NCI-H1048 (cell line): Measurements from ENCODE around the gene KMT2B.
A peak's percentile ranks its signal among the peaks of the same experiment; 100 is the strongest.
"Not testable (repeated sequence)": the region's sequence is repeated elsewhere in the genome, so short reads cannot be mapped to it uniquely, and the experiment has no call there.

Source experiments
- DNase-seq: peaks from one replicate; lab custom pipeline; 2025; lab: John Stamatoyannopoulos, UW

Gene KMT2B

DNA sequence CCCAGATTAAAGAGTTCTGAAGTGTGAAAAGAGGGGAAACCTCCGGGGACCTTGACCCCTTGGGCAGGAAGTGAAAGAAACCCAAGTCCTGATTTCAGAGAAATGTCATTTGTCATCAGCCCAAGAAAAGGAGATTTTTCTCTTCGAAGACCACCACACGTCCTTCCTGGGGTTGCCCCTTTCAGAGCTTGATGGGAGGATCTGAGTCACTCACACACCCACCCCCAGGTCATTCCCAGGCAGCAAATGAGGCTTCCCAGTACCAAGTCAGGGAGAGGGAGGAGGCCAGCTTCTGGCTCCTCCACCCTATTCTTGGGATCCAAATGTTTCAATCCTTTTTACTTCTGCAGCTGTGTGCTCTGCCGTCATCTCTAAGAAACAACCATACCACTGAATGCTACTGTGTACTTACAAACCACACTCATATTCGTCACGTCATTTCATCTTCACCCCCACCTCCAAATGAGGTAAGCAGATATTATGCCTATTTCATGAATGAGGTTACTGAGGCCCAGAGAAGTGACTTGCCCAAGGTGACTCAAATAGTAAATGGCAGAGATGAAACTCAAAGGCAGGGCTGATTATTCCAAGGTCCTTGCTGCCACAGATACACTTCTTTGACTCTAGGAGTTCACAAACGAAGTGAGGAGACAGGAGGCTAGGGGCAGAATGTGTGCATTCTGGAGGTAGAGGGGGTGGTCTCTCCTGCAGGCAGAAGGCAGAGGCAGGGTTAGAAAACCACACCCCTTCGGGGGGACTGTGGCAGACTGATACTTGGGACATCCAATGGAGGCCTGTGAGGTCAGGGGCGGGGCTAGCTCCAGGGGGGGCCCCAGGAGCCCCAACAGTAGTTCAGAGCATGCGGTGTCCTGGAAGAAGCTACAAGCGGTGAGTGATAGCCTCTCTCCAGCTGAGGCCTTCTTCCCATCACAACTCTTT lies 5.0 kb upstream of the KMT2B start:
- DNase-seq = no peak

DNA sequence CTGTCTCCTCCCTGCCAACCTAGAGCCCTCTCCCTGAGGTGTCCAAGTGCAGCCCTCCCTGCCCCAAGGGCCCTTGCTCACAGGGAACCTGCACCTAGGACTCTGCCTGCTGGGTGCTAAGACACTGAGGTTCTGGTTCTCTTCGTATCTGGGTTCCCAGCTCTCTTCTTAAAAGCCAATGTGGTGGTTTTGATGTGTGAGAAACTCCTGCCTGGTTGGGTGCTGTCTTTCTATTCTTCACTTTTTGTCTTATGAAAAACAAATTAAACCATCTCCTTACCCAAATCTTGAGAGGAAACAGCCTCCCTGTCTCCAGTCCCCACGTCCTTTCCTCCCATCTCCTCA lies 4.3 kb upstream of the KMT2B start:
- no peak for DNase-seq

DNA sequence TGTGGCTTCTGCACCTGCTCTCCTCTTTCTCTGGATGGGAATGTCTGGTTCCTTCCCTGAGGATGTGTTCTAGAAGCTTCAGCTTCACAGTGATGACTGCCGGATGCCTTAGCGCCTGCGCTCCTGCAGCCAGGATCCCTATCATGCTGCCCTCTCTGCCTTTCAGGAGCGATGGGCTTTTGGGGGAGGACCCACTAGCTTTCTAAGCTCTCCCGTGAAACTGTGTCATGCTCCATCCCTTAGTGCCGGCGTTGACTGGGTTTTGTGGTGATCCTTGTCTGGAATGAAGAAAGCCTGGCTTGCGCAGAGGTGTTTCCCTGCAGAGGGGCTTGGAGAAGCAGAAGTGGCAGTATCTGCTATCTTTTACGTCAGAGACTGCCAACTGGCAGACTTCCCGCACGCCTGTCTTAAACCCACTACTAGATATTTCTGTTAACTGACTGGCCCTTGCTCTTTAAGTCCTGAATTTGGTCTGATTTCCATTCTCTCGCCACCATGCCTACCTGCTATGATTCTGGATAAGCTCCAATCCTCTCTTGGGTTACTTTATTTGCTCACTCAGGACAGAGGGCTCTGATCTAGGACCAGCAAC lies 3.8 kb upstream of the KMT2B start:
- DNase-seq = no peak

DNA sequence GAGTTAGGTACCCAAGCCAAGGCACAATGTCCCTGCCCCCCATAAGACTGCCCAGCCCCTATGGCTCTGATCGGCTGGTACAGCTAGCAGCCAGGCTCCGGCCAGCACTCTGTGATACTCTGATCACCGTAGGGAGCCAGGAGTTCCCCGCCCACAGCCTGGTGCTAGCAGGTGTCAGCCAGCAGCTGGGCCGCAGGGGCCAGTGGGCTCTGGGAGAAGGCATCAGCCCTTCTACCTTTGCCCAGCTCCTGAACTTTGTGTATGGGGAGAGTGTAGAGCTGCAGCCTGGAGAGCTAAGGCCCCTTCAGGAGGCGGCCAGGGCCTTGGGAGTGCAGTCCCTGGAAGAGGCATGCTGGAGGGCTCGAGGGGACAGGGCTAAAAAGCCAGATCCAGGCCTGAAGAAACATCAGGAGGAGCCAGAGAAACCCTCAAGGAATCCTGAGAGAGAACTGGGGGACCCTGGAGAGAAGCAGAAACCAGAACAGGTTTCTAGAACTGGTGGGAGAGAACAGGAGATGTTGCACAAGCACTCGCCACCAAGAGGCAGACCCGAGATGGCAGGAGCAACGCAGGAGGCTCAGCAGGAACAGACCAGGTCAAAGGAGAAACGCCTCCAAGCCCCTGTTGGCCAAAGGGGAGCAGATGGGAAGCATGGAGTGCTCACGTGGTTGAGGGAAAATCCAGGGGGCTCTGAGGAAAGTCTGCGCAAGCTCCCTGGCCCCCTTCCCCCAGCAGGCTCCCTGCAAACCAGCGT lies 3.0 kb upstream of the KMT2B start:
- no peak for DNase-seq

DNA sequence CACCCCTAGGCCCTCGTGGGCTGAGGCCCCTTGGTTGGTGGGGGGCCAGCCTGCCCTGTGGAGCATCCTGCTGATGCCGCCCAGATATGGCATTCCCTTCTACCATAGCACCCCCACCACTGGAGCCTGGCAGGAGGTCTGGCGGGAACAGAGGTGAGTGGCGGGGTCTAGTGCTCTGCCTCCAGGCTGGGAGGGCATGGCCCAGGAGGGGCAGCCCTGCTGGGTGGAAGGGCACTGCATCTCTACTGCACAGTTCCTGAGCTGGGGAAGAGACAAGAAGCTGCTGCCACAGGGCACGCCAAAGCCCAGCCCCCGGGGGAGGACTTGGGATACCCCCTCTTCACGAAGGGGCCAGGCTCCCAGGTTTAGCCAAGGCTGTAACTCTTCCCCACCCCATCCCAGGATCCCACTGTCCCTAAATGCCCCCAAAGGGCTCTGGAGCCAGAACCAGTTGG lies 2.4 kb upstream of the KMT2B start:
- DNase-seq = no peak

DNA sequence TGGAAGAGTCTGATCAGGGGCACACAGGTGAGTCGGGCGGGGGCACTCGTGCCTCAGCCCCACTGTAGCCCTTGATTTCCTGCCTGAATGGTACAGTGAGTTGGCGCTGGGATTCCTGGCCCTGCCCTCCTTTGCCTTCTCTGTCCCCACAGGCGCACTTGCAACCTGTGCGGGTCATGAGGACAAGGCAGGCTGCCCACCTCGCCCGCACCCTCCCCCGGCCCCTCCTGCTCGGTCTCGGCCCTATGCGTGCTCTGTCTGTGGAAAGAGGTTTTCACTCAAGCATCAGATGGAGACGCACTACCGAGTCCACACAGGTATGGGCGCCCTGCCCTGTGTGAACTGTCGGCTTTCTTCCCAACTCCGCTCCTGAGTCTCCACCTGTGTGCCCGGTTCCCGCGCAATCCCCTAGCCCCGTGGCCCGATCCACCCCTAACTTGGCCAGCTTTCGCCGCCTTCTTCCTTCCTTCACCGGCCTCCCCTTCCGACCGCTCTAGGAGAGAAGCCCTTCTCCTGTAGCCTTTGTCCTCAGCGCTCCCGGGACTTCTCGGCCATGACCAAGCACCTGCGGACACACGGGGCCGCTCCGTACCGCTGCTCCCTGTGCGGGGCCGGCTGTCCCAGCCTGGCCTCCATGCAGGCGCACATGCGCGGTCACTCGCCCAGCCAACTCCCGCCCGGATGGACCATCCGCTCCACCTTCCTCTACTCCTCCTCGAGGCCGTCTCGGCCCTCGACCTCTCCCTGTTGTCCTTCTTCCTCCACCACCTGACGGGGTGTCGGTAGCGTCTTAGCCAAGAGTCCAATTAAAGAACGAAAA lies 1.6 kb upstream of the KMT2B start:
- no peak for DNase-seq

DNA sequence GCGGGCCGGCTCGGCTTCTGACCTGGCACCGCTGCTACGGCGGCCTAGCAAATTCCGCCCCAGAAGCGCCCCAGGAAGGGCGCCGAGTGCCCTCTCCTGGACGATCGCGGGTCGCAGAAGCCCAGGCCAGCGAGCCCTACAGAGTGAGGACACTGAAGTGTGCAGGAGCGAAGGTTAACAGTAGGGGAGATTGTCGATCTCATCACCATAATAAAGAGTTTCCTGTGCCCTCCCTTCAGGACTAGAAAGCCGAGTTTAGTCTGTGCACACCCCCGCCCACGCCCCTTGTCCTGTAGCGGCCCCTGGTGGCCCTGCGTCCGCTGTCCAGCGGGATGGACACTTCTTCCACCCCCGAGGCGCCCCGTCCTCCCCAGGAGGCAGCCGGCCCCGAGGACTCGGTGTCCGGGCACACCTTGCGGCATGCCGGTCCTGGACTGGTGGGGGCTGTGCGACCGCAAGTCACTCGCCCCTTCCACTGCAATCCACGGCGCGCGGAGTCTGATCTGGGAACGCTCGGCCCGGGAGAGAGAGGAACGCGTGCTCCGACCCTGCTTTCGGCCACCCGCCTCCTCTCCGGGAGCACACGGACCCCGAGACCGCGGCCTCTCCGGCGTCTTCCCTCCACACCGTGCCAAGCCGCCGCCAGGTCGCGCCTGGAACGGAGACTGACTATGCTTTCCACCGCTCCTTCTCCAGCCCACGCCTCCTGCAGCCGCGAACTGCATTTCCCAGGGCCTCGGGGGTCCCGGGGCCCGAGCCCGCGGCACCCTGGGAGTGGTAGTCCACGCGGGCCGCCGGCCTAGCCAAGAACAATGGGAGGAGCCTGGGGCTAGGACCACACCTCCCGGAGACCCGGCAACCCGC lies 770 bp upstream of the KMT2B start:
- DNase-seq = peak; percentile 22

DNA sequence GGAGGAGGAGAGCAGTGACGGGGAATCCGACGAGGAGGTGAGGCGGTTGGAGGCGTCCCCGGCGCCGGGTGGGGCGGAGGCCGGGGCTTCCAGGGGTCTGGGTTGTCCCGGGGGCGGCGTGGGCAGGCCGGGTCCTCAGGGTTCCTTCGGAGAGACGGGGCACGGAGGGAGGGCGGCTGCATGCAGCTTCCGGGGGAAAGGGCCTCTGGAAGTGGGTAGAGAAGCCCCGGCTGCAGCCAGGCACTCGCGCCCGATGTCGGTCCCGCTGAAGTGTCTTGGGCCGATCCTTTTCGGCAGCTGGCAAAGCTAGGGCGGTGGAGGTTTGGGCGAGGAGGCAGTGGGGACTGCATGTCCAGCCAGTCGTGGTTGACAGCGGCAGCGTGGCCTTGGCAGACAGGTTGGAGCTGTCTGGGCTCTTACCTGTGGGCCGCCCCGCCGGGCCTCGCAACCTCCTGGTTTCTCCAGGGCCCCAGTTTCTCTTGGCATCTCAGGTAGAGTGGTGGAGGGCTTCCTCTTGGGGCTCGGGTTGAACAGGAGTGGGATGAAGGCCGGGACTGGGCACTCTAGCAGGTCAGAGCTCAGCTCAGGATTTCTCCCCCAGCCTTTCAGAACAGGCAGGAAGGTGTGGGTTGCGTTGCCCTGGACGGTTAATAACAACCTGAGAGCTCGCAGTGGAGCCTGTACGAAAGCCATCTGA lies 690 bp downstream of the KMT2B start:
- DNase-seq = no peak

DNA sequence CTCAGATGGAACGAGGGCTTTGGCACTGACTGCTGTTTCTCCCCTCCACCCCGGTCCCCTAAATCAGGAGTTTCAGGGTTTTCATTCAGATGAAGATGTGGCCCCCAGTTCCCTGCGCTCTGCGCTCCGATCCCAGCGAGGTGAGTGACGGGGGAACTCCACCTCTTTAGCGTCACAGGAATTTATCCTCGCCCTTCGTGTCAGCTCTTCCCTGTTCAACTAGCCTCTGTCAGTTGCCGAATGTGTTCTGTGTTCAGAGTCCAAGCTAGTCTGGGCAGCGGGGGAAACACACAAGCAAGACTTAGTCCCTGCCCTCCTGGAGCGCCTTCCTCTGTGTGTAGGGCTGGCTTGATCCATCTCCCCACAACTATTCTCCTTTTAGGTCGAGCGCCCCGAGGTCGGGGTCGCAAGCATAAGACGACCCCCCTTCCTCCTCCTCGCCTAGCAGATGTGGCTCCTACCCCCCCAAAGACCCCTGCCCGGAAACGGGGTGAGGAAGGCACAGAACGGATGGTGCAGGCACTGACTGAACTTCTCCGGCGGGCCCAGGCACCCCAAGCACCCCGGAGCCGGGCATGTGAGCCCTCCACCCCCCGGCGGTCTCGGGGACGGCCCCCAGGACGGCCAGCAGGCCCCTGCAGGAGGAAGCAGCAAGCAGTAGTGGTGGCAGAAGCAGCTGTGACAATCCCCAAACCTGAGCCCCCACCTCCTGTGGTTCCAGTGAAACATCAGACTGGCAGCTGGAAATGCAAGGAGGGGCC lies 1.8 kb downstream of the KMT2B start:
- DNase-seq = no peak

DNA sequence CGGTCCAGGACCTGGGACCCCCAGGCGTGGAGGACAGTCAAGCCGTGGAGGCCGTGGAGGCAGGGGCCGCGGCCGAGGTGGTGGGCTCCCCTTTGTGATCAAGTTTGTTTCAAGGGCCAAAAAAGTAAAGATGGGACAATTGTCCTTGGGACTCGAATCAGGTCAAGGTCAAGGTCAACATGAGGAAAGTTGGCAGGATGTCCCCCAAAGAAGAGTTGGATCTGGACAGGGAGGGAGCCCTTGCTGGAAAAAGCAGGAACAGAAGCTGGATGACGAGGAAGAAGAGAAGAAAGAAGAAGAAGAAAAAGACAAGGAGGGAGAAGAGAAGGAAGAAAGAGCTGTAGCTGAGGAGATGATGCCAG lies 2.3 kb downstream of the KMT2B start:
- no peak for DNase-seq

DNA sequence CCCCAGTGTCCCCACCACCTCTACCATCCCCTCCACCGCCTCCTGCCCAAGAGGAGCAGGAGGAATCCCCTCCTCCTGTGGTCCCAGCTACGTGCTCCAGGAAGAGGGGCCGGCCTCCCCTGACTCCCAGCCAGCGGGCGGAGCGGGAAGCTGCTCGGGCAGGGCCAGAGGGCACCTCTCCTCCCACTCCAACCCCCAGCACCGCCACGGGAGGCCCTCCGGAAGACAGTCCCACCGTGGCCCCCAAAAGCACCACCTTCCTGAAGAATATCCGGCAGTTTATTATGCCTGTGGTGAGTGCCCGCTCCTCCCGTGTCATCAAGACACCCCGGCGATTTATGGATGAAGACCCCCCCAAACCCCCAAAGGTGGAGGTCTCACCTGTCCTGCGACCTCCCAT lies 2.8 kb downstream of the KMT2B start:
- no peak for DNase-seq

DNA sequence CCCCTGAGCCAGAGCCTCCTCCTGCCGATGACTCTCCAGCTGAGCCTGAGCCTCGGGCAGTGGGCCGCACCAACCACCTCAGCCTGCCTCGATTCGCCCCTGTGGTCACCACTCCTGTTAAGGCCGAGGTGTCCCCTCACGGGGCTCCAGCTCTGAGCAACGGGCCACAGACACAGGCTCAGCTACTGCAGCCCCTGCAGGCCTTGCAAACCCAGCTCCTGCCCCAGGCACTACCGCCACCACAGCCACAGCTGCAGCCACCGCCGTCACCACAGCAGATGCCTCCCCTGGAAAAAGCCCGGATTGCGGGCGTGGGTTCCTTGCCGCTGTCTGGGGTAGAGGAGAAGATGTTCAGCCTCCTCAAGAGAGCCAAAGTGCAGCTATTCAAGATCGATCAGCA lies 3.6 kb downstream of the KMT2B start:
- DNase-seq = no peak

DNA sequence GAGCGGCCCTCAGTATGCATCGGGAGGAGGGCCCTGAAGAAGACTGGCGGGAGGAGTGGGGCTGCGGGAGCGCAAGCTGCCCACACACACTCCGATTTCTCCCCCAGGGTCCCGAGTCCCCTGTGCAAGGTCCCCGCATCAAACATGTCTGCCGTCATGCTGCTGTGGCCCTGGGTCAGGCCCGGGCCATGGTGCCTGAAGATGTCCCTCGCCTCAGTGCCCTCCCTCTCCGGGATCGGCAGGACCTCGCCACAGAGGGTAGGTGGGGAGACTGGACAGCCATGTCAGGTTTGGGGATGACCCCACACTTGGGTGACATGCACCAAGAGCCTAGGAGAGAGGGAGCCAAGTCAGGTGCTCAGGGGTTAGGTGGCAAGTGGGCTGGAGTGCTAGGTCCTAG lies 4.7 kb downstream of the KMT2B start:
- DNase-seq = no peak

DNA sequence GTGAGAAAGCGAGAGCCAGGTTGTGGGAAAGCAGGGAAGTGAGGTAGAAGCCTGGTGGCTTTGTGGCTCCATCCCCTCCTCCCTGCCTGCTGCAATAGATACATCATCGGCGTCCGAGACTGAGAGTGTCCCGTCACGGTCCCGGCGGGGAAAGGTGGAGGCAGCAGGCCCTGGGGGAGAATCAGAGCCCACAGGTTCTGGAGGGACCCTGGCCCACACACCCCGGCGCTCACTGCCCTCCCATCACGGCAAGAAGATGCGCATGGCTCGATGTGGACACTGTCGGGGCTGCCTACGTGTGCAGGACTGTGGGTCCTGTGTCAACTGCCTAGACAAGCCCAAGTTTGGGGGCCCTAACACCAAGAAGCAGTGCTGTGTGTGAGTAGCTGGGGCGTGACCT lies 5.1 kb downstream of the KMT2B start:
- DNase-seq = no peak

DNA sequence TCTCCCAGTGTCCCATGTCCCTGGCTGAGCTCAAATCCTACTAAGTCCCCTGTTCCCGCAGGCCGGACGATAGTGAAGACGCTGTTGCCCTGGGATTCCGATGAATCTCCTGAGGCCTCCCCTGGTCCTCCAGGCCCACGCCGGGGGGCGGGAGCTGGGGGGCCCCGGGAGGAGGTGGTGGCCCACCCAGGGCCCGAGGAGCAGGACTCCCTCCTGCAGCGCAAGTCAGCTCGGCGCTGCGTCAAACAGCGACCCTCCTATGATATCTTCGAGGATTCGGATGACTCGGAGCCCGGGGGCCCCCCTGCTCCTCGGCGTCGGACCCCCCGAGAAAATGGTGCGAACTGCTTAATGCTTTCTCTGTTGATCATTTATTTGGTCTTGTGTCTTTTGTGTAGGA lies 5.9 kb downstream of the KMT2B start:
- no peak for DNase-seq

DNA sequence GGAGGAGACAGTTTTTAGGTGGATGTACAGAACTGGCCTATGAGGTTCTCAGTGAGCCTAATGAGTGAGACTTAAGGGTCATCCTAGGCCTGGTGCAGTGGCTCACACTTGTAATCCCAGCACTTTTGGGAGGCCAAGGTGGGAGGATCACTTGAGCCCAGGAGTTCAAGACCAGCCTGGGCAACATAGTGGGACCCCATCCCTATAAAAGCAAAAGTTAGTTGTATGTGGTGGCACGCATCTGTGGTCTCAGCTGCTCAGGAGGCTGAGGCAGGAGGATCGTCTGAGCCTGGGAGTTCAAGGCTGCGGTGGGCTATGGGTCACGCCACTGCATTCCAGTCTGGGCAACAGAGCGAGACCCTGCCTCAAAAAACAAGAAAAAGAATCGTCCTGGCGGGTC lies 6.3 kb downstream of the KMT2B start:
- not testable (repeated sequence) for DNase-seq

DNA sequence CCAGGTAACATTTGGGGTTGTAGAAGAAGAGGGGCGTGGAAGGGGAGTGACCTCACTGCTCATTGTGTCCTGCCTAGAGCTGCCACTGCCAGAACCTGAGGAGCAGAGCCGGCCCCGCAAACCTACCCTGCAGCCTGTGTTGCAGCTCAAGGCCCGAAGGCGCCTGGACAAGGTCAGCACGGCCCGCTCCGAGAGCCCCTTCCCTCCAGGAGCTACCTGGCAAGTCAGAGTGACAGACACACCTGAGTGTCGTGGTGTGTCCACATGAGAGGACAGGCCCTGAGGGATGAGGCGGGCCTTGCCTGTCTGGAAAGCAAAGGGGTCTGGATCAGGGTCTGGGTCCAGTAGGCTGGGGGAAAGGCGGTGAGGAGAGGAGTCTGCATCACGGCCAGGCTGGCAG lies 6.8 kb downstream of the KMT2B start:
- no peak for DNase-seq

DNA sequence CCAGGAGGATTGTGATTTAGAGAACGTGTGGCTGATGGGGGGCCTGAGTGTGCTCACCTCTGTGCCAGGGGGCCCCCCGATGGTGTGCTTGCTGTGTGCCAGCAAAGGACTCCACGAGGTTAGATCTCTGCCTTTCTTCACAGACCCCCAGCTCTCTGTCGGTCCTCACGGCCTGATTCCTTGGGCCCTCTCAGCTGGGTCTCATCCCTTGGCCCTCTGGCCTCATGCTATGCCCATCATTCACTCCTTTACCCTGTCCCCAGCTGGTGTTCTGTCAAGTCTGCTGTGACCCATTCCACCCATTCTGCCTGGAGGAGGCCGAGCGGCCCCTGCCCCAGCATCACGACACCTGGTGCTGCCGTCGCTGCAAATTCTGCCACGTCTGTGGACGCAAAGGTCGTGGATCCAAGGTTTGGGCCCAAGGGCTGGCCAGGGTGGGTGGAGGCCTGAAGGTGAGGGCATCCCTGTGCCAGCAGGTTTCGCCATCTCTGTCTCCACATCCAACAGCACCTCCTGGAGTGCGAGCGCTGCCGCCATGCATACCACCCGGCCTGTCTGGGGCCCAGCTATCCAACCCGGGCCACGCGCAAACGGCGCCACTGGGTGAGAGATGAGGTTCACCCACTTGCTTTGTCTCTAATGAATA lies 7.5 kb downstream of the KMT2B start:
- DNase-seq = no peak
